Skeletal muscle tissue (tissue), 4 donors: ENCODE measurements around the gene BACH2. TPM values are rescaled to one million over a fixed set of nuclear protein-coding genes. Genes with fewer than 3 reads are reported as not detected.

ENCODE experiments used
- H3K27ac ChIP-seq: one replicate; pipeline ENCODE4 v1.7.0; 2013; ENCODE audit warnings: mild to moderate bottlenecking, low read depth, low read length, inconsistent platforms
- H3K27me3 ChIP-seq, 3 donors: one replicate each; pipeline ENCODE4 v1.7.0; 2013; ENCODE audit warnings: low read length in 3 of 3; ENCODE audit not compliant: control insufficient read depth in 3 of 3, insufficient read depth in 3 of 3
- H3K36me3 ChIP-seq, 3 donors: one replicate each; pipeline ENCODE4 v1.7.0; 2013; ENCODE audit warnings: low read length in 3 of 3; ENCODE audit not compliant: control insufficient read depth in 3 of 3, insufficient read depth in 3 of 3
- H3K4me1 ChIP-seq, 3 donors: one replicate each; pipeline ENCODE4 v1.7.0; 2013; ENCODE audit warnings: low read length in 3 of 3, mild to moderate bottlenecking in 3 of 3; ENCODE audit not compliant: control insufficient read depth in 3 of 3, insufficient read depth in 3 of 3
- H3K4me3 ChIP-seq, 3 donors: one replicate each; pipeline ENCODE4 v1.7.0; 2013; ENCODE audit warnings: low read length in 3 of 3
- H3K9ac ChIP-seq, 3 donors: one replicate each; pipeline ENCODE4 v1.7.0; 2013; ENCODE audit warnings: low read length in 3 of 3, mild to moderate bottlenecking in 3 of 3, moderate library complexity in 2 of 3, low read depth in 1 of 3
- H3K9me3 ChIP-seq, 3 donors: one replicate each; pipeline ENCODE4 v1.7.0; 2013; ENCODE audit warnings: low read length in 3 of 3; ENCODE audit not compliant: control insufficient read depth in 3 of 3
- total RNA-seq: library from RNA; depleted of rRNA; stranded (reverse); fragments of >200 nt; gene quantifications from one replicate; pipeline ENCODE4 v1.2.3, GENCODE V29; 2014
- donor health status: Osteomylitis.

The BACH2 gene
- total RNA-seq, 1 donor from 2014 or later: 3.7 TPM

GRCh38 chr6:90230548-90231215 lies 66.0 kb downstream of the BACH2 start:
- Histone ChIP-seq H3K9me3 (peaks cover 0 to 2% (median 0%) of the 10 kb centered on the region in 3 donors), H3K4me1 (peaks cover 20 to 28% (median 24%) of the 10 kb centered on the region in 3 donors), H3K36me3 (no peaks in the 10 kb centered on the region), H3K4me3 (no peak overlapping the region), H3K27me3 (no peaks in the 10 kb centered on the region), H3K27ac (no peak overlapping the region), H3K9ac (no peak overlapping the region)

GRCh38 chr6:90229331-90230010 lies 67.2 kb downstream of the BACH2 start:
- peaks cover 16 to 24% (median 22%) of the 10 kb centered on the region in 3 donors for H3K4me1 ChIP-seq
- no peak overlapping the region for H3K4me3 ChIP-seq
- H3K36me3 ChIP-seq: no peaks in the 10 kb centered on the region
- H3K9me3 ChIP-seq: peaks cover 0 to 2% (median 0%) of the 10 kb centered on the region in 3 donors
- no peak overlapping the region for H3K27ac ChIP-seq
- no peak overlapping the region for H3K9ac ChIP-seq
- H3K27me3 ChIP-seq: no peaks in the 10 kb centered on the region

DNA sequence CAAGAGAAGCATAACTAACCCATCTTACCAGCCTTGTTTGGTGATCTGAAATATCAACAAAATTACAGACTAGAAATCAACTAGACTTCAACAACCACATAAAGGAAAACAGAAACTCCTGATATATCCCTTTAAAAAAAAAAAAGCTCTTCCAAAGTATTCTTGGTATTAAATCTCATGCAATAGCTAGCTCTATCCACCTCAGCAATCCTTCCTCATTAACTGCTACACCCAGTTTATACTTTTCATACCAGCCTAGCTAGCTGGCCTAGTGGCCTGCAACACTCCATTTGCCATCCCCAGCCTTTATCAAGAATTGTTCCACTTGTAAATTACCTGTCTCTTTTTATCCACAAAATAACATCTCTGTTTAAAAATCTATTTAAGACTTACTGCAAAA lies 69.0 kb downstream of the BACH2 start:
- Histone ChIP-seq H3K4me3 (no peak overlapping the region), H3K27ac (peak overlapping the region; percentile 39), H3K36me3 (no peaks in the 10 kb centered on the region), H3K9me3 (peaks cover 0 to 2% (median 0%) of the 10 kb centered on the region in 3 donors), H3K9ac (no peak overlapping the region), H3K27me3 (no peaks in the 10 kb centered on the region), H3K4me1 (peaks cover 12 to 24% (median 17%) of the 10 kb centered on the region in 3 donors)

DNA sequence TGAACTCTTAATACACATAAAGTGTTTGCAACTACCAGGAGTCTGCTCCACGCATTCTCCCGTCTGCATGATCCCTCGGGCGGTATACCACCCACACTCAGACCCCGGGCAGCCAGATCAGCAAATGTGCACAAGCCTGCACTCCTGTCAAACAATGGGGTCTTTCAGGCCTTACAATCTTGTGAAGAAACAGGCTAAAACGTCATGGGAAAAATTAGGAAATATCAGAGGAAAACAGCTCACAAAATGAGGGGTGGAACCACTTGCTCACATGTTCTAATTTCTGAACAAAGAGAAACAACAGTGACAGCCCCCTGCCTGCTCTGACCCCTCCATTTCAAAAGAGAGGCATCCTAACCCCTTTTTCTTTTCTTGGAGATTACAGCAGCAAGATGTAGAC lies 69.4 kb downstream of the BACH2 start:
- Histone ChIP-seq H3K27ac (no peak overlapping the region), H3K36me3 (no peaks in the 10 kb centered on the region), H3K9ac (no peak overlapping the region), H3K4me1 (peaks cover 12 to 24% (median 17%) of the 10 kb centered on the region in 3 donors), H3K4me3 (no peak overlapping the region), H3K27me3 (no peaks in the 10 kb centered on the region), H3K9me3 (peaks cover 0 to 2% (median 0%) of the 10 kb centered on the region in 3 donors)

GRCh38 chr6:90226257-90226656 lies 70.4 kb downstream of the BACH2 start:
- peaks cover 12 to 25% (median 14%) of the 10 kb centered on the region in 3 donors for H3K4me1 ChIP-seq
- no peaks in the 10 kb centered on the region for H3K36me3 ChIP-seq
- H3K27me3 ChIP-seq: no peaks in the 10 kb centered on the region
- H3K27ac ChIP-seq: no peak overlapping the region
- H3K4me3 ChIP-seq: no peak overlapping the region
- H3K9me3 ChIP-seq: peaks cover 0 to 2% (median 0%) of the 10 kb centered on the region in 3 donors
- H3K9ac ChIP-seq: no peak overlapping the region

DNA sequence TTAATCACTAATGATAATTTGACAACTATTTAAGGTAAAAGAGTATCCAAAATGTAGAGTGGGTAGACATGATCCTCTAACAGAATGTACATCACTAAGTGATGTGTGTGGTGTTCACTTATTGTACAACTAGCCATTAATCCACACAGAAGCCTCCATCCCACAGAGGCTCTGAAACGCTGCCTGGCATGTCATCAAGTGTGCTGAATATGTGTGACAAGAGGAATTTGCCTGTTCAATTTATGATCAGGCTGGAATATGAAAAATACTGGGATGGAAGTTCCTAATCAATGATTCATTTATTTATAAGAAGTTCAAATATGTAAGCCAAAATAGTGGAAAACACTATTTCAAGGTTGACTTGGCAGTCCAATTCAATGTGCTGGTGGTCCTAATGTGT lies 72.4 kb downstream of the BACH2 start:
- H3K9me3 ChIP-seq: peaks cover 0 to 2% (median 0%) of the 10 kb centered on the region in 3 donors
- no peaks in the 10 kb centered on the region for H3K36me3 ChIP-seq
- H3K27me3 ChIP-seq: no peaks in the 10 kb centered on the region
- no peak overlapping the region for H3K27ac ChIP-seq
- H3K4me1 ChIP-seq: peaks cover 2 to 20% (median 8%) of the 10 kb centered on the region in 3 donors
- no peak overlapping the region for H3K9ac ChIP-seq
- H3K4me3 ChIP-seq: no peak overlapping the region

DNA sequence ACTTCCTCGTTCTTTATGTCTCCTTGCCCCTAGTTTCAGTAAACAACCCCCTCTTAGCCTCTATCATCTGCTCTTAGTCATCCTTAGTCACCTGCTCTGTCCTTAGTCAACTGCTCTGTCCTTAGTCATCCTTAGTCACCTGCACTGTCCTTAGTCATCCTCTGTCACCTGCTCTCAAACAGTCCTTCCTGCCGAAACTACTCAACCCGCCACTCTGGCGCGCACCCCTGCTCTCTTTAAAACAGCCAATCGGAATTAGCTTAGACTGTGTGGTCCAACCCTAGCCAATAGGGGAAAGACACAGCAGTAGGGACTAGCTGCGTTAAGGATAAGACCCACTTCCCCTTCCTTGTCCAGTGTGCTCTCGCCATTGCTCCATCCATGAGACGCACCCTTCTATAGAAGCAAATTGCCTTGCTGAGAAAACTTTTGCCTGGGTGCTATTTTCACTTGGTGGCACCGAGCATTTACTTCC lies 73.9 kb downstream of the BACH2 start:
- no peaks in the 10 kb centered on the region for H3K27me3 ChIP-seq
- H3K4me1 ChIP-seq: peaks cover 13 to 27% (median 17%) of the 10 kb centered on the region in 3 donors
- no peaks in the 10 kb centered on the region for H3K36me3 ChIP-seq
- H3K27ac ChIP-seq: peak overlapping the region; percentile 16
- no peak overlapping the region for H3K9ac ChIP-seq
- H3K9me3 ChIP-seq: peaks cover 0 to 2% (median 0%) of the 10 kb centered on the region in 3 donors
- H3K4me3 ChIP-seq: no peak overlapping the region

DNA sequence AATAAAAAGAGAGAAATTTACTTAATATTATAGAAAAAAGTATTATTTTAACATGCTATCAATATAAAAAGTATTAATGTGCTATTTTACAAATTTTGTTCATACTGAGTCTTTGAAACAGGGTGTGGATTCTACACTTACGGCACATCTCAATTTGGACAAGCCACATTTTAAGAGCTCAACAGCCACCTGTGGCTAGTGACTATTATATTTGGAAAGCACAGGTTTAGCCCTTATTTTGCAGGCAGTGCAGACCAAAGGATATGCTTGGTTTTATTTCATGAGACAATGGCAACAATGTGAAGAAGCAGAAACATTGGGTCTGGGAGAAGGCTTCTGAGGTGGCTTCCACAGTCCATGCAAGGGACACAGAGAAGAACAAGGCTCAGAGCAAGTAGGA lies 74.6 kb downstream of the BACH2 start:
- H3K27ac ChIP-seq: no peak overlapping the region
- H3K9me3 ChIP-seq: no peaks in the 10 kb centered on the region
- no peak overlapping the region for H3K9ac ChIP-seq
- peaks cover 15 to 27% (median 18%) of the 10 kb centered on the region in 3 donors for H3K4me1 ChIP-seq
- H3K27me3 ChIP-seq: no peaks in the 10 kb centered on the region
- no peaks in the 10 kb centered on the region for H3K36me3 ChIP-seq
- H3K4me3 ChIP-seq: no peak overlapping the region

GRCh38 chr6:90221403-90221802 lies 75.2 kb downstream of the BACH2 start:
- H3K36me3 ChIP-seq: no peaks in the 10 kb centered on the region
- no peak overlapping the region for H3K9ac ChIP-seq
- H3K27me3 ChIP-seq: no peaks in the 10 kb centered on the region
- no peak overlapping the region for H3K27ac ChIP-seq
- H3K4me1 ChIP-seq: peaks cover 15 to 33% (median 22%) of the 10 kb centered on the region in 3 donors
- no peak overlapping the region for H3K4me3 ChIP-seq
- H3K9me3 ChIP-seq: no peaks in the 10 kb centered on the region

DNA sequence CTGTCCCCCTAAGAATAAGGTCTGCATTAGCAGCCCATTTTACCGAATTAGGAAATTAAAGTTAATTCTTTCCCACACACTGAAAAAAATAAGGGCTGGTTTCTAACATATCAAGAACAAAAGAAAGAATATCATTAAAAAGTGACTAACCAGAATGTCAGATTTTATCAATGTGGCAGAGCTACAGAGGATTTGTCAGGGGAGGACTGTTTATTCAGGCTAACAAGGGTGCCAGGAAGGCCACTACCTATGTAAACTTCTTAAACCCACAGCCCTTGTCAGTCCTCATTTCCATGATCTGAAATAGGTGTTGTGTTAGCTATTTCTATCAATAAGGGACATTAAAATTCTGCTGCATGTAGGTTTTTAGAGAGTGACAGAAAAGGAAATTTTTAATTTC lies 76.4 kb downstream of the BACH2 start:
- Histone ChIP-seq H3K36me3 (no peaks in the 10 kb centered on the region), H3K9ac (peak overlapping the region in 1 of 3 donors; percentile 12), H3K27me3 (no peaks in the 10 kb centered on the region), H3K9me3 (no peaks in the 10 kb centered on the region), H3K4me1 (peaks cover 23 to 41% (median 32%) of the 10 kb centered on the region in 3 donors), H3K4me3 (no peak overlapping the region), H3K27ac (peak overlapping the region; percentile 97)
